ENCODE data around the gene PPP2R5C. TPM values are rescaled to one million over a fixed set of nuclear protein-coding genes. Genes with fewer than 3 reads are reported as not detected.

The PPP2R5C gene
- total RNA-seq, 1 experiment from 2014 or later, result 120 TPM

DNA sequence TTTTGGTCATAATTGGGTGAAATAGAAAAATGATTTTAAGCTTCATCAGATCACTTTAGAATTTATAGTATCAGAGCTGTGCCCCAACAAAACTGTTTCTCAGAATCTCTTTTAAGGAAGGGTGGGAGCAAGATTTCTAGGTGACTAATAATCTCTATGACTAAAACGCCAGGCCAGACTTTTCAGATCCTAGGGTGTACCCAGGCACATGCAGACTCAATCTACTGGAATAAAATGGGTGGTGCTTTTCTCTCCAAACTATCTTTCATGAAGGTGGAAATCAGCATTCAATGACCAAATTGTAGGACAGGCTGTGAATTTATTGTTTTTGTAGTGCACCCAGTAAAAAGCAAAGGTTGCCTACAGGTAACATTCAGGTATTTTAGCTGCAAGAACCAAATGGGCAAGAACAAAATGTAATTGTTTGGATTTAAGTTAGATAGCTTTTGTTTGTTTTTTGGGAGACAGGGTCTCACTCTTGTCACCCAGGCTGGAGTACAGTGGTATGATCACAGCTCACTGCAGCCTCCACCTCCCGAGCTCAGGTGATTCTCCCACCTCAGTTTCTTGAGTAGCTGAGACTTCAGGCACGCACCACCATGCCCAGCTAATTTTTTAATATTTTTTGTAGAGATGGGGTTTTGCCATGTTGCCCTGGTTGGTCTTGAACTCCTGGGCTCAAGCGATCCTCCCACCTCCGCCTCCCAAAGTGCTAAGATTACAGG lies 49.5 kb downstream of the PPP2R5C start:
- Mint-ChIP-seq H3K27ac (ENCODE audit: unreplicated experiment) (peak overlapping the region; percentile 98), H3K4me1 (ENCODE audit: low read depth, unreplicated experiment) (peaks cover 64% of the 10 kb centered on the region), H3K27me3 (ENCODE audit: unreplicated experiment) (no peaks in the 10 kb centered on the region), H3K36me3 (ENCODE audit: insufficient read depth, unreplicated experiment) (peaks cover 33% of the 10 kb centered on the region), H3K9me3 (ENCODE audit: low read depth, unreplicated experiment) (no peaks in the 10 kb centered on the region), H3K4me3 (ENCODE audit: low read depth, unreplicated experiment) (peak overlapping the region; percentile 82)
- intact Hi-C loops (cut with micrococcal nuclease; ENCODE audit: unreplicated experiment), result loop anchor here (1.0 kb wide), 1 partner anchor 40 kb away; no protein-coding TSS in a partner anchor
- BruUV-seq (replicated peaks), result no TSS peak
- no peak for DNase-seq
- TF ChIP-seq, protein P1, sequence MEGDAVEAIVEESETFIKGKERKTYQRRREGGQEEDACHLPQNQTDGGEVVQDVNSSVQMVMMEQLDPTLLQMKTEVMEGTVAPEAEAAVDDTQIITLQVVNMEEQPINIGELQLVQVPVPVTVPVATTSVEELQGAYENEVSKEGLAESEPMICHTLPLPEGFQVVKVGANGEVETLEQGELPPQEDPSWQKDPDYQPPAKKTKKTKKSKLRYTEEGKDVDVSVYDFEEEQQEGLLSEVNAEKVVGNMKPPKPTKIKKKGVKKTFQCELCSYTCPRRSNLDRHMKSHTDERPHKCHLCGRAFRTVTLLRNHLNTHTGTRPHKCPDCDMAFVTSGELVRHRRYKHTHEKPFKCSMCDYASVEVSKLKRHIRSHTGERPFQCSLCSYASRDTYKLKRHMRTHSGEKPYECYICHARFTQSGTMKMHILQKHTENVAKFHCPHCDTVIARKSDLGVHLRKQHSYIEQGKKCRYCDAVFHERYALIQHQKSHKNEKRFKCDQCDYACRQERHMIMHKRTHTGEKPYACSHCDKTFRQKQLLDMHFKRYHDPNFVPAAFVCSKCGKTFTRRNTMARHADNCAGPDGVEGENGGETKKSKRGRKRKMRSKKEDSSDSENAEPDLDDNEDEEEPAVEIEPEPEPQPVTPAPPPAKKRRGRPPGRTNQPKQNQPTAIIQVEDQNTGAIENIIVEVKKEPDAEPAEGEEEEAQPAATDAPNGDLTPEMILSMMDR (IDR thresholded peaks at IDR 0.05; ENCODE audit: unreplicated experiment), result no peak
- CTCF ChIA-PET, result interaction anchor here (1.1 kb wide), 1 partner anchor 40 kb away, joined by 4 read pairs; no protein-coding TSS in a partner anchor

DNA sequence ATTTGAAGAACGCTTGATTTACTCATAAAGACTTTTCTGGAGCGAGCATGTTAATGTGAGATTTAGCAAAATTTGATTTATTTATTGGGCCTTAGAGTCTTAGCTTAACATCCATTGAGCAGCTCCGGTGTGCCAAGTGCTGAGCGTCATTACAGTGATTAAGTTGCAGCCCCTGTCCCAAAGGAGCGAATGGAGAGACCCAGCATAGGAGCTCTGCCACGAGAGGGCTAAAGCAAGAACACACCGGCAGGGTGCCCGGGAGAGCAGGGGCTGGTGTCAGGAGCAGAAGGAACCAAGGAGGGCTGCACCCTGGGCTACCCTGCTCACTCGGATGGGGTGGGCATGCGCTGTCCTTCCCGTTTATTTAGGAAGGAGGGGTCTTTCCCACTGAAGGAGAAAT lies 50.6 kb downstream of the PPP2R5C start:
- Mint-ChIP-seq H3K9me3 (ENCODE audit: low read depth, unreplicated experiment) (no peaks in the 10 kb centered on the region), H3K36me3 (ENCODE audit: insufficient read depth, unreplicated experiment) (peaks cover 38% of the 10 kb centered on the region), H3K27me3 (ENCODE audit: unreplicated experiment) (no peaks in the 10 kb centered on the region), H3K4me1 (ENCODE audit: low read depth, unreplicated experiment) (peaks cover 71% of the 10 kb centered on the region), H3K4me3 (ENCODE audit: low read depth, unreplicated experiment) (peak overlapping the region; percentile 82), H3K27ac (ENCODE audit: unreplicated experiment) (peak overlapping the region; percentile 98)
- BruUV-seq (replicated peaks), result no TSS peak
- intact Hi-C loops (cut with micrococcal nuclease; ENCODE audit: unreplicated experiment), result no loop called here
- TF ChIP-seq, protein P1 (IDR thresholded peaks at IDR 0.05; ENCODE audit: unreplicated experiment), result no peak
- DNase-seq, result peak; percentile 50
- CTCF ChIA-PET, result interaction anchor here (1.1 kb wide), 1 partner anchor 41 kb away, joined by 4 read pairs; no protein-coding TSS in a partner anchor

DNA sequence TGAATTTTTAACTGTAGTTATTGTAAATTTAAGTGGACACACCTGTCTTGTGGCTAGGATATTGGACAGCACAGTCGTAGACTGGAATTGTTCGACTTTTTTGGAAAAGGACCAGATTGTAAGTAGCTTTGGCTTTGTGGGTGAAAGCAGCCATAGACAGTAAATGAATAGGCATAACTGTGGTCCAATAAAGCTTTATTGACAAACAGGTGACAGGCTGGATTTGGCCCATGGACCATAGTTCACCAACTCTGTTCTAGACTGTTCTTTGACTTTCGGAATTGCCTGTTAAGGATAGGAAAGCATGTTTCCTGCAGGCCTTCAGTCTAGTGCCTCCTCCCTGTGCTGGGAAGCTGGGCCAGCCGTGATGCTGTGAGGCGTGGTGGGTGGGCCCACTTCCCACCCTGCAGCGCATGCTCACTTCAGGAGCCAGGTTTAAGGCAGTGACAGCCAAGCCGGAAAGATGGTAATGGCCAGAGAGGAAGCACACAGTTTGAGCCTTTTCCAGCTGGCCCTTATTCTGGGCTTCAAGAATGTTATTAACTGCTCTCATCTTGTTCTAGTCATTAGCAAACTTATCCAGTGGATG lies 51.8 kb downstream of the PPP2R5C start:
- BruUV-seq (replicated peaks), result no TSS peak
- no peaks in the 10 kb centered on the region for H3K9me3 Mint-ChIP-seq (ENCODE audit: low read depth, unreplicated experiment)
- TF ChIP-seq, protein P1 (IDR thresholded peaks at IDR 0.05; ENCODE audit: unreplicated experiment), result no peak
- H3K27me3 Mint-ChIP-seq (ENCODE audit: unreplicated experiment), result no peaks in the 10 kb centered on the region
- intact Hi-C loops (cut with micrococcal nuclease; ENCODE audit: unreplicated experiment), result no loop called here
- no peak for DNase-seq
- CTCF ChIA-PET, result interaction anchor here (1.4 kb wide), 1 partner anchor 50 kb away, joined by 4 read pairs; no protein-coding TSS in a partner anchor
- peak overlapping the region; percentile 82 for H3K4me3 Mint-ChIP-seq (ENCODE audit: low read depth, unreplicated experiment)
- H3K36me3 Mint-ChIP-seq (ENCODE audit: insufficient read depth, unreplicated experiment), result peaks cover 38% of the 10 kb centered on the region
- peaks cover 59% of the 10 kb centered on the region for H3K4me1 Mint-ChIP-seq (ENCODE audit: low read depth, unreplicated experiment)
- H3K27ac Mint-ChIP-seq (ENCODE audit: unreplicated experiment), result peak overlapping the region; percentile 98

DNA sequence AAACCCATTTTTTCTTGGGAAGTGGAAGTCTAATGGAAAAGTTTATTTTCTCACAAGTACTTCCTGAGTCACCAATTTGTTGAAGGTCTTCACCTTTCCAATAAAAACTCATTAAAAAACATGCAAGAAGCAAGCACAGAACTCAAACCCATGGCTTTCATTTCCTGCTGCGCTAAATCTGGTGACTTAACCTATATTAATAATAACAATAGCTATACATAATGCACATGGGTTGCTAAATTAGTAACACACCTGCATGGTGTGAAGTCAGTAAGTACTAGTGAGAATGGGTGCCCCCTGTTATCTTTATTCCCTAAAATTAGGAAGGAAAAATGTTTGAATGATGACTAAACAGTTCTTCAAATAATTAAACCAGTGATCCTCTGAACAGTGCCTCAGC lies 52.3 kb downstream of the PPP2R5C start:
- Mint-ChIP-seq H3K9me3 (ENCODE audit: low read depth, unreplicated experiment) (no peaks in the 10 kb centered on the region), H3K27me3 (ENCODE audit: unreplicated experiment) (no peaks in the 10 kb centered on the region), H3K4me3 (ENCODE audit: low read depth, unreplicated experiment) (no peak overlapping the region), H3K27ac (ENCODE audit: unreplicated experiment) (no peak overlapping the region), H3K4me1 (ENCODE audit: low read depth, unreplicated experiment) (peaks cover 54% of the 10 kb centered on the region), H3K36me3 (ENCODE audit: insufficient read depth, unreplicated experiment) (peaks cover 38% of the 10 kb centered on the region)
- CTCF ChIA-PET, result interaction anchor here (1.4 kb wide), 1 partner anchor 50 kb away, joined by 4 read pairs; no protein-coding TSS in a partner anchor
- intact Hi-C loops (cut with micrococcal nuclease; ENCODE audit: unreplicated experiment), result no loop called here
- no peak for DNase-seq
- TF ChIP-seq, protein P1 (IDR thresholded peaks at IDR 0.05; ENCODE audit: unreplicated experiment), result no peak
- BruUV-seq (replicated peaks), result no TSS peak
